ENCODE measurements around the gene POMGNT1. TPM values are rescaled to one million over a fixed set of nuclear protein-coding genes. Genes with fewer than 3 reads are reported as not detected.
A peak's percentile ranks its signal among the peaks of the same experiment; 100 is the strongest.

Gene POMGNT1
- total RNA-seq, 1 donor from 2014 or later: 55.7 TPM

GRCh38 chr1:46173361-46173856 is 24.8 kb downstream of the POMGNT1 start:
- Mint-ChIP-seq H3K36me3 (no peaks in the 10 kb centered on the region), H3K4me3 (no peak overlapping the region), H3K9me3 (no peaks in the 10 kb centered on the region), H3K27ac (no peak overlapping the region), H3K4me1 (peaks cover 5% of the 10 kb centered on the region), H3K27me3 (ENCODE audit: insufficient read depth, low read depth) (peaks cover 6% of the 10 kb centered on the region)
- Histone ChIP-seq H3K4me1 (peaks cover 8% of the 10 kb centered on the region), H3F3A (ENCODE audit: low read depth) (no peaks in the 10 kb centered on the region), H3K9me3 (ENCODE audit: low read depth) (no peaks in the 10 kb centered on the region), H3K4me3 (no peak overlapping the region), H3K27me3 (no peaks in the 10 kb centered on the region), H2AFZ (replicated peaks) (peak overlapping the region; percentile 50), H3K4me2 (no peak overlapping the region), H3K9ac (no peak overlapping the region), H3K36me3 (no peaks in the 10 kb centered on the region), H3K27ac (no peak overlapping the region), H3K79me2 (ENCODE audit: low read depth) (no peaks in the 10 kb centered on the region), H4K20me1 (ENCODE audit: low read depth) (no peaks in the 10 kb centered on the region)
- TF ChIP-seq CTCF (IDR thresholded peaks at IDR 0.05): no peak
- no peak for DNase-seq (ENCODE audit: low spot score)

GRCh38 chr1:46172321-46172720 is 25.9 kb downstream of the POMGNT1 start:
- TF ChIP-seq EZH2phosphoT487 (IDR thresholded peaks at IDR 0.05): no peak
- no peak for TF ChIP-seq CTCF (IDR thresholded peaks at IDR 0.05)
- Histone ChIP-seq H3K27ac (no peak overlapping the region), H3K4me1 (peaks cover 8% of the 10 kb centered on the region), H3K79me2 (ENCODE audit: low read depth) (no peaks in the 10 kb centered on the region), H2AFZ (replicated peaks) (no peak overlapping the region), H3K9me3 (ENCODE audit: low read depth) (no peaks in the 10 kb centered on the region), H3K36me3 (no peaks in the 10 kb centered on the region), H3K9ac (no peak overlapping the region), H3K27me3 (peaks cover 7% of the 10 kb centered on the region), H4K20me1 (ENCODE audit: low read depth) (no peaks in the 10 kb centered on the region), H3K4me3 (no peak overlapping the region), H3K4me2 (no peak overlapping the region), H3F3A (ENCODE audit: low read depth) (no peaks in the 10 kb centered on the region)
- Mint-ChIP-seq H3K4me3 (no peak overlapping the region), H3K4me1 (peaks cover 5% of the 10 kb centered on the region), H3K9me3 (no peaks in the 10 kb centered on the region), H3K27me3 (ENCODE audit: insufficient read depth, low read depth) (peaks cover 11% of the 10 kb centered on the region), H3K36me3 (no peaks in the 10 kb centered on the region), H3K27ac (no peak overlapping the region)
- DNase-seq (ENCODE audit: low spot score): no peak

GRCh38 chr1:46171871-46172270 is 26.4 kb downstream of the POMGNT1 start:
- Histone ChIP-seq H3F3A (ENCODE audit: low read depth) (no peaks in the 10 kb centered on the region), H3K79me2 (ENCODE audit: low read depth) (no peaks in the 10 kb centered on the region), H3K4me1 (peaks cover 10% of the 10 kb centered on the region), H2AFZ (replicated peaks) (no peak overlapping the region), H3K9me3 (ENCODE audit: low read depth) (no peaks in the 10 kb centered on the region), H3K36me3 (no peaks in the 10 kb centered on the region), H3K27me3 (peaks cover 11% of the 10 kb centered on the region), H4K20me1 (ENCODE audit: low read depth) (no peaks in the 10 kb centered on the region), H3K4me2 (no peak overlapping the region), H3K4me3 (no peak overlapping the region), H3K9ac (no peak overlapping the region), H3K27ac (no peak overlapping the region)
- peaks cover 11% of the 10 kb centered on the region for H3K27me3 Mint-ChIP-seq (ENCODE audit: insufficient read depth, low read depth)
- no peaks in the 10 kb centered on the region for H3K9me3 Mint-ChIP-seq
- H3K4me1 Mint-ChIP-seq: peaks cover 5% of the 10 kb centered on the region
- TF ChIP-seq CTCF (IDR thresholded peaks at IDR 0.05) (no peak), EZH2phosphoT487 (IDR thresholded peaks at IDR 0.05) (no peak), EZH2 (IDR thresholded peaks at IDR 0.05) (no peak)
- no peak for DNase-seq (ENCODE audit: low spot score)
- H3K27ac Mint-ChIP-seq: peak overlapping the region; percentile 79
- H3K36me3 Mint-ChIP-seq: no peaks in the 10 kb centered on the region
- H3K4me3 Mint-ChIP-seq: no peak overlapping the region
